IPS-15b (cell line): ENCODE results near the gene MPHOSPH8.
"Not testable (repeated sequence)": the region's sequence is repeated elsewhere in the genome, so short reads cannot be mapped to it uniquely, and the experiment has no call there.

Experiments used
- H3K27me3 ChIP-seq: one replicate; pipeline ENCODE4 v1.6.1; 2013; ENCODE audit warnings: low read length; ENCODE audit not compliant: control insufficient read depth, insufficient read depth
- H3K36me3 ChIP-seq: one replicate; pipeline ENCODE4 v1.6.1; 2013; ENCODE audit warnings: low read length; ENCODE audit not compliant: control insufficient read depth, insufficient read depth
- H3K4me1 ChIP-seq: one replicate; pipeline ENCODE4 v1.6.1; 2013; ENCODE audit warnings: mild to moderate bottlenecking, low read length; ENCODE audit not compliant: control insufficient read depth, insufficient read depth
- H3K4me3 ChIP-seq: one replicate; pipeline ENCODE4 v1.5.1; 2013; ENCODE audit warnings: low read depth, low read length
- H3K9ac ChIP-seq: one replicate; pipeline ENCODE4 v1.6.1; 2013; ENCODE audit warnings: low read depth, mild to moderate bottlenecking, low read length
- H3K9me3 ChIP-seq: one replicate; pipeline ENCODE4 v1.6.1; 2013; ENCODE audit warnings: mild to moderate bottlenecking, low read length; ENCODE audit not compliant: control insufficient read depth, insufficient read depth

The MPHOSPH8 gene

DNA sequence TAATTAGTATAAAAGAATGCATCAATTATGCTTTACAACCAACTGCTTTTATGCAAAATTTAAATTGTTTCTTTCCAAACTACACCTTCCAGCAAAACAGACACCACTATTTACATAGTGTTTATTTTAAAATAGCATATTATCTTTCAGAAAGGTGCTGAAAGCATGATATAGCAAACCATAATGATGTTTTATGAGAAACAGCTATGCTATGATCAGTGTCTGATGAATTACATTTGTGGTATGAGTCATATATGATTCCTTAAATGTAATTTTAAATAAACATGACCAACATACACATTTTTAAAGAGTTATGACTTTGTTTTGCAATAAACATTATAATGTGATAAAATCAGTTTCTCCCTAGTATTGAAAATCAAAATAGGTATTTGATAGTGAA lies 68.2 kb downstream of the MPHOSPH8 start:
- not testable (repeated sequence) for H3K9me3 ChIP-seq, H3K36me3 ChIP-seq, H3K9ac ChIP-seq, H3K4me1 ChIP-seq, H3K4me3 ChIP-seq, H3K27me3 ChIP-seq

GRCh38 chr13:19704256-19704655 lies 70.8 kb downstream of the MPHOSPH8 start:
- H3K4me1 ChIP-seq, H3K36me3 ChIP-seq, H3K27me3 ChIP-seq, H3K9ac ChIP-seq, H3K9me3 ChIP-seq, H3K4me3 ChIP-seq: not testable (repeated sequence)

DNA sequence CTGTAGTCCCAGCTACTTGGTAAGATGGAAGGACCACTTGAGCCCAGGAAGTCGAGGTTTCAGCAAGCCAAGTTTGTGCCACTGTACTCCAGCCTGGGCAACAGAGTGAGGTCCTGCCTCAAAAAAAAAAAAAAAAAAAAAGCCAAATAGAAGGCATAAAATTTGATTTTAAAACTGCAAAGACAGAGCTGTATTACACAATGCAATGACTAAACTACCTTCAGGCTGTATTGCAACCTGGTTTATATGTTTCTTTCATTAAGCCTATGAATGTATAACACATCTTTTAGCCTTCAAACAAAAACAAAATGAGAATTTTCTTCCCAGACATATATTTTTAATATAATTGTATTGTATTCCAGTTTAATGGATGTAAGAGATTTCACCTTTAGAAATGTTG lies 75.6 kb downstream of the MPHOSPH8 start:
- not testable (repeated sequence) for H3K9ac ChIP-seq

GRCh38 chr13:19709782-19710181 lies 76.3 kb downstream of the MPHOSPH8 start:
- not testable (repeated sequence) for H3K9me3 ChIP-seq, H3K36me3 ChIP-seq, H3K4me3 ChIP-seq, H3K27me3 ChIP-seq, H3K4me1 ChIP-seq, H3K9ac ChIP-seq

More for the DNA sequence above, 75.6 kb downstream of the MPHOSPH8 start:
- not testable (repeated sequence) for H3K27me3 ChIP-seq, H3K4me1 ChIP-seq, H3K9me3 ChIP-seq, H3K36me3 ChIP-seq, H3K4me3 ChIP-seq

- Histone ChIP-seq H3K4me3 (no peak overlapping the region), H3K4me1 (no peaks in the 10 kb centered on the region), H3K27me3 (no peaks in the 10 kb centered on the region), H3K36me3 (no peaks in the 10 kb centered on the region), H3K9me3 (no peaks in the 10 kb centered on the region), H3K9ac (no peak overlapping the region)
Observed at GRCh38 chr13:19713186-19713965, 79.9 kb downstream of the MPHOSPH8 start.

DNA sequence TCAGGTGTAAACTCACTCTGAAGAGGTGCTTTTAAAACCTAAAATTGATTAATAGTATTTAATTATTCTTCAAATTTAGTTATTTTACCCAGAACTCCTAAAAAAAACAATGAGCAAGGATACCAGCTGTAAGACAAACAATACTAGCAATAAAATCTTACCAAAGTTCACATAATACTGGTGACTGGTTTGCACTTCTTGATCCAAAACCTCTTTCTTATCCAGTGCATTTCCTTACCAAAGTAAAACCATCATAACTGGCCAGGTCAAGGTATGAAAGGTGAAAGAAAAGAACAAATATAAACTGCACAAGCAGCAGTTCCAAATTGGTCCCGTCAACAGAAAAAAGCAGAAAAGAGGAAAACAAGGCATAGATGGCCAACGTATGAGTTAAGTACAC lies 86.6 kb downstream of the MPHOSPH8 start:
- H3K9me3 ChIP-seq, result no peaks in the 10 kb centered on the region
- no peaks in the 10 kb centered on the region for H3K36me3 ChIP-seq
- H3K9ac ChIP-seq, result no peak overlapping the region
- H3K4me3 ChIP-seq, result no peak overlapping the region
- H3K4me1 ChIP-seq, result no peaks in the 10 kb centered on the region
- no peaks in the 10 kb centered on the region for H3K27me3 ChIP-seq
